Measurements from ENCODE around the gene KLK4.
"Not testable (repeated sequence)": the region's sequence is repeated elsewhere in the genome, so short reads cannot be mapped to it uniquely, and the experiment has no call there.

The KLK4 gene

DNA sequence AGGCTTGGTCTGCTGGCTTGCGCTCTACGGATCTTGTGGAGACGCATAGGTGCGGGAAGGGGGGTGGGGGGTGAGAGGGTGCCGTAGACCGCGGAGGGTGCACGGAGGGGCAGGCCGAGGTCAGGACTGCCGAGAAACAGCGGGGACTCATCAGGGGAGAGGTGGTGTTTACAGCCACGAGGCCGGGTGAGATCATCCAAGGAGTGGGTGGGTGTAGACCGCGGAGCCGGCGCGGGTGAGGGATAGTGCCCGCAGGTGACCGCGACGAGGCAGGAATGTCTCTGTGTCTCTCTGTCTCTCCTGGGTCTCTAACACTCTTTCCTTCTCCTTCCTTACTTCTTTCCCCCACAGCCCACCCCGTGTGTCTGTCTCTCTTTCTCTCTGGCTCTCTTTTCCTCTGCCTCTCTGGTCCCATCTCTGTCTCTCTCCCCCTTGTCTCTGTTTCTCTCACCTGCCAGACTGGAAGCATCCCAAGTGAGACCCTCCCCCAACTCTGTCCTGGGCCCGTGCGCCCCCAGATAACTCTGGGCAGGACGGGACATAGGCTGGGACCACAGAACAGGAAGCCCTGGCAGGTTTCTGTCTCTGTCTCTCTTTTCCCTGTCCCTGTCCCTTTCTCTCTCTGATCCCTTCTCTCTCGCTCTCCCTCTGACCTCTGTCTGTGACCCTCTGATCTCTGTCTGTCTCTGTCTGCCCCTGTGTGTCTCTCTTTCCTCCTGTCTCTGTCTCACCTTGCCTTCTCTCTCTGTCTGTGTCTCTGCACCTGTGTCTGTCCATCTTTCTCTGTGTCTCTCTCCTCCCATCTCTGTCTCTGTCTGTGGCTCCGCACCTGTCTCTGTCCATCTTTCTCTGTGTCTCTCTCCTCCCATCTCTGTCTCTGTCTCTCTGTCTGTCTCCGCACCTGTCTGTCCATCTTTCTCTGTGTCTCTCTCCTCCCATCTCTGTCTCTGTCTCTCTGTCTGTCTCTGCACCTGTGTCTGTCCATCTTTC lies 1.8 kb upstream of the KLK4 start:
- DNase-seq = no peak

DNA sequence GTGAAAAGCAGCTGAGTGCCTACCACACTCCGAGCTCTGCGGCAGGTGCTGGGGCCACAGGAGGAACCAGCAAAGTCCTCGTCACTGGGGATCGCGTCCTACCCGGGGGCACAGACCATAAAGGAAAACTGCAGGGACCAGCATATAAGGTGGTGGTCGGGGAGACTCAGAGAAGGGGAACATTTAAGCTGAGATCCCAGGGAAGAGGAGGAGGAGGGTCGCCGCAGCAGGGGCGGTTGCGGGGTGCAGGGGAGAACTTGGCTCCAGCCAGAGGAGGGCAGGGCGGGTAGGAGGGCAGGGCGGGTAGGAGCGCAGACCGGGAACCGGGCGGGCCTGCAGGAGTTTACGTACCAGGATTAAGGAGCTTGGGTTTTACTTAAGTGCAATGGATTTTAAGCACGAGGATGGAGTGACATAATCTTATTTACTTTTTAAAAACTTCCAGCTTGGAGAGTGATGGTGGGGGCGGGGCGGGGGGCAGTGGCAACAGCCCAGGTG lies 956 bp upstream of the KLK4 start:
- no peak for DNase-seq

- DNase-seq = no peak
These were observed 473 bp downstream of the KLK4 start for GRCh38 chr19:50910722-50911121.

DNA sequence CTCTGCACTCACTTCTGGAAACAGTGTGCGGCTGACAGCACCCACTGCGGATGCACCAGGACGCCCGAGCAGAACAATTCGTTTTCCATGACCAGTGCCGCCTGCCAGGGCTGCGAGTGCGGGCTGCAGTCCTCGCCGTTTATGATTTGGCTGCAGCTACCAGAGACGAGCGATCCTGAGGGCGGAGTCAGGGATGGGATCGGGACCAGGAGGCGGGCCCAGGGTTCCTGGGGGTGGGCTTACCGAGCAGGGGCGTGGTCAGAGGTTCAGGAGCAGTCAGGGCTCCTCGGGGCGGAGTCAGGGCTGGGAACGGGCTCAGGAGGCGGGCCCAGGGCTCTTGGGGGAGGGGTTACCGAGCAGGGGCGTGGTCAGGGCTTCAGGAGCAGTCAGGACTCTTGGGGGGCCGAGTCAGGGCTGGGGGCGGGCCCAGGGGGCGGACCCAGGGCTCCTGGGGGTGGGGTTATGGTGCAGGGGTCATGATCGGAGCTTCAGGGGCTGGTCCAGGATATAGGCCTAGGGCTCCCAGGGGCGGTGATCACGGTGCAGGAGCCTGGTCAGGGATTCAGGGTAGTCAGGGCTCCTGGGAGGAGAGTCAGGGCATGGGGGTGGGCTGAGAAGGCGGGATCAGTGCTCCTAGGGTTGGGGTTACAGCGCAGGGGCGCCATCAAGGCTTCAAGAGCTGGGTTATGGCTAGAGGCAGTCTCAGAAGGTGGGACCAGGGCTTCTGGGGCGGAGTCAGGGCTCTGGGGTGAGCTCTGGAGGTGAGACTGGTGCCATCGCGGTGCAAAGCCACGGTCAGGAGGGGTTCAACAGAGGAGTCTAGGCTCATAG lies 1.7 kb downstream of the KLK4 start:
- no peak for DNase-seq

GRCh38 chr19:50908336-50908735 lies 2.9 kb downstream of the KLK4 start:
- no peak for DNase-seq

- DNase-seq = no peak
These were observed 5.0 kb downstream of the KLK4 start for GRCh38 chr19:50906217-50906616.

DNA sequence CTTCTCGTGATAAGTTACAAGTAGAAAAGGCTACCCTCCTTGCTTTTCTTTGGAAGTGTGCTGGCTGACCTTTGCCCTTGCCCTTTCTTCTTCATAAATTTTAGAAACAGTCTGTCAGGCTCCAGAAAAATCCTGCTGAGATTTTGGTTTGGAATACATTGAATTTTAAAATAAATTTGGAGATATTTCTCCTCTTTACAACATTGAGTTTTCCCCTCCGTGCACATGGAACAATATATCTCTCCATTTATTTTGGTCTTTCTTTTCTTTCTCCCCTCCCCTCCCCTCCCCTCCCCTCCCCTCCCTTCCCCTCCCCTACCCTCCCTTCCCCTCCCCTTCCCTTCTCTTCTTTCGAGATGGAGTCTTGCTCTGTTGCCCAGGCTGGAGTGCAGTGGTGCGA lies 8.6 kb downstream of the KLK4 start:
- no peak for DNase-seq

DNA sequence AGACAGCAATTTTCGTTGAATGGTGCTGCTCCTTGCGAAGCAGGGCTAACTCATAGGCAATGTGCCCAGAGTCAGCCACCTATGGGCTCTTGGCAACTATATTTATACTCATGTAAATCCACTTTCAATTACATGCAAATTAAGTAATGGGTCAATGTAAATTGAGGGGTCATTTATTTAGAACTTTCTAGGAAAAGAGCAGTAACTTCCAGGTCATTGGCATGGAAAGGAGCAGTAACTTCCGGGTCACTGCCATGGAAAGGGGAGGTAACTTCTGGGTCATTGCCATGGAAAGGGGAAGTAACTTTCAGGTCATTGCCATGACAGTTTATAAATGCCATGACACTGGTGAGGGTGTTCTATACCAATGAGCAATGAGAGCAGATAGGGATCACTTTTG lies 11.6 kb downstream of the KLK4 start:
- DNase-seq = no peak

- DNase-seq = no peak
These were observed 13.2 kb downstream of the KLK4 start for GRCh38 chr19:50898018-50898417.

DNA sequence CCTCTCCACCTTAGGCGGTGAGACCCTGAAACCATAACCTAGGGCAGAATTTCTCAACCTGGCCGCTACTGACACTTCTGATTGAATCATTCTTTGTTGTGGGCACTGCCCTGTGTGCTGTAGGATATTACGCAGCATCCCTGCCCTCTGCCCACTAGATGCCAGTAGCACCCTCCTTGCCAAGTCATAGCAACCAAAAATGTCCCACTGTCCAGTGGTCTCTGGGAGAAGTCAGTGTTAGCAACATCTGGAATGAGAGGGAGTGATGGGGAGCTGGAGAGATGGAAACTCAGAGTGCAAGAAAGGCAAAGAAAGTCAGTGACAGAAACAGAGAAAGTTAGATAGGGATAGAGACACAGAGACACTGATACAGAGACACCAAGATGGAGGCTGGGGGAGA lies 13.6 kb downstream of the KLK4 start:
- no peak for DNase-seq

- DNase-seq = no peak
These were observed 14.0 kb downstream of the KLK4 start for GRCh38 chr19:50897191-50897607.

GRCh38 chr19:50896591-50897190 lies 14.5 kb downstream of the KLK4 start:
- no peak for DNase-seq

DNA sequence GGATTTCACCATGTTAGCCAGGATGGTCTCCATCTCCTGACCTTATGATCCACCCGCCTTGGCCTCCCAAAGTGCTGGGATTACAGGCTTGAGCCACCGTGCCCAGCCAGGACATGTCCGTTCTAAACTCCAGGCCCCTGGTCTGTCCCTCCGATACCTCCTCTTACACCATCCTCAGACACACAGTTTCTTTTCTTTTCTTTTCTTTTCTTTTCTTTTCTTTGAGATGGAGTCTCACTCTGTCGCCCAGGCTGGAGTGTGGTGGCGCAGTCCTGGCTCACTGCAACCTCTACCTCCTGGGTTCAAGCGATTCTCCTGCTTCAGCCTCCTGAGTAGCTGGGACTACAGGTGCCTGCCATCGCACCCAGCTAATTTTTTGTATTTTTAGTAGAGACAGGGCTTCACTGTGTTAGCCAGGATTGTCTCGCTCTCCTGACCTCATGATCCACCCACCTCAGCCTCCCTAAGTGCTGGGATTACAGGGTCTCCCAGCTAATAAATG lies 15.1 kb downstream of the KLK4 start:
- not testable (repeated sequence) for DNase-seq

DNA sequence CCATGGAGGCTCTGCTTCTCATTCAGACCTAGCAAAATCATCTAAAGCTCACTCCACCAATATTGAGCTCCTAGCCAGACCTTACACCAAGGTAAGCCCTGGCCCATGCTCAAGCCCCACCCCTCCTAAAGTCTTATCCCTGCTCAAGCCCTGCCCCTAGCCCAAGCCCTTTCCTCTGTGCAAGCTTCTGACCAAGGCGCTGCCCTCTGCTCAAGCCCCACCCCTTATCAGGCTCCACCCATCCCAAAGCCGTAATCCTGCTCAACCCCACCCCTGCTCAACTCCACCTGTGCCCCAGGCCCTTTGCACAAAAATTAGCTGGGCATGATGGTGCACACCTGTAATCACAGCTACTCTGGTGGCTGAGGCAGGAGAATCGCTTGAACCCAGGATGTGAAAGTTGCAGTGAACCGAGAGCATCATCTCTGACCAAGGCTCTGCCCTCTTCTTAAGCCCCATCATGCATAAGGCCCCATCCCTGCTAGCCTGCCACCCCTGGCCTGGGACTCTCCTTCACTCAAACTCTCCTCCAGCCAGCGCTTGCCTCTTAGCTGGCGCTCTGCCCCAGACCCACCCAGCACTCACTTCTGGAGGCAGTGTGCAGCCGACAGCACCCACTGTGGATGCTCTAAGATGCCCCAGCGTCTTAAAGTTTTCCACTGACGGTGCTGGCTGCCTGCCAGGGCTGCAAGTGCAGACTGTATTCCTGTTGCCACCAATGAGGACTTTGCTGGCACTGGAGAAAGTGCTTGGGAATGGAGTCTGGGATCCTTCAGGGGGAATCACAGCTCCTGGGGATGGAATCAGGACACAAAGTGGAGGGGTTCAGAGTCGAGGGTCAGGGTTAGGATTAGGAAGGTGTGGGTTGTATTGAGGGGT lies 16.5 kb downstream of the KLK4 start:
- DNase-seq = no peak

GRCh38 chr19:50893047-50893736 lies 18.0 kb downstream of the KLK4 start:
- no peak for DNase-seq

- DNase-seq = no peak
These were observed 20.0 kb downstream of the KLK4 start for GRCh38 chr19:50891253-50891625.

- no peak for DNase-seq
These were observed 20.6 kb downstream of the KLK4 start for GRCh38 chr19:50890422-50891252.

DNA sequence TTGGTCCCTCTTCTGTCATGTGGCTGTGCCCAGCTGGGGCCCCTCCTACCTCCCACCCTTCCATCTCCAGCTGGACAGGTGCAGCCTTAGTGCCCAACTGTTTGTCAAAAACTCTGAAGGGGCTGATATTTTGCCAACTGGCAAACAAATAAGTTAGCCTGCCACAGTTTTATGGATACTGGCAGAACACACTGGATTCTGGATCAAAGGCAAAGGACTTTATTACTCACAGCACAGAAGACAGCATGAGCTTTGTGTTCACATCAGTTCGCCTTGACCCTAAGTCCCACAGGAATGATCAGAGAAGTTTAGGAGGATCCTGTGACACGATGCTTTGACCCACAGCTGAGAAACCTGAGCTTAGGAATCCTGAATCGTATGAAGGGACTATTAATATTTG lies 21.6 kb downstream of the KLK4 start:
- DNase-seq = no peak

DNA sequence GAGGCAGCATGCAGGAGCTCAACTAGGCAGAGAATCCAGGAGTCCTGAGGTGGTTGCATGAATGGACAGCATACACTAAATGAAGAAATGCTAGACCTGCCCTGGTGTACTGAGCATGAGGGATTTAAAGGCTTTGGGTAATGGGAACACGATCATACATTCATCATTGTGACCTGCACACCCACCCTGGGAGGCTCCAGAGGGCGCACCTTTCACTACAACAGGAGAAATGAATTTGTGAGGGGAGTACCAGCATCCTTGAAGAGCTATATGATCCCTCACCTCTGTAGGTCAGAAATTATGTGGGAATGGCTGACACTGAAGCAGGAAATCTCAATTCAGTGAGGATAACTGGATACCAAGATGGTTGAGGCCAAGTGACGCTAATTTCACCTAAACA lies 29.0 kb downstream of the KLK4 start:
- no peak for DNase-seq

DNA sequence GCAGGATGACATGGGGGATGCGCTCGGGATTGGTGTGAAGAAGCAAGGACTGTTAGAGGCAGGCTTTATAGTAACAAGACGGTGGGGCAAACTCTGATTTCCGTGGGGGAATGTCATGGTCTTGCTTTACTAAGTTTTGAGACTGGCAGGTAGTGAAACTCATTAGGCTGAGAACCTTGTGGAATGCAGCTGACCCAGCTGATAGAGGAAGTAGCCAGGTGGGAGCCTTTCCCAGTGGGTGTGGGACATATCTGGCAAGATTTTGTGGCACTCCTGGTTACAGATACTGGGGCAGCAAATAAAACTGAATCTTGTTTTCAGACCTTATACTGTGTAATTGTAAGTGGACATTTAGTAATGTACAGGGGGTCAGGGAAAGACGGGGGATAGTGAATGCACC lies 31.0 kb downstream of the KLK4 start:
- DNase-seq = no peak

Measured in T1000 (cell line).